ENCODE data around the gene SGMS1. TPM values are rescaled to one million over a fixed set of nuclear protein-coding genes. Genes with fewer than 3 reads are reported as not detected.
"Not testable (repeated sequence)": the region's sequence is repeated elsewhere in the genome, so short reads cannot be mapped to it uniquely, and the experiment has no call there.

Gene SGMS1
- total and polyA plus RNA-seq, 2 experiments from 2014 or later = 15.0 to 34.7 TPM

GRCh38 chr10:50503156-50503555 is 120.6 kb downstream of the SGMS1 start:
- H4K20me1 ChIP-seq (replicated peaks; ENCODE audit: insufficient read depth); H3F3A ChIP-seq (replicated peaks; ENCODE audit: low read depth); H3K4me2 ChIP-seq; H3K4me3 Mint-ChIP-seq; H3K4me3 ChIP-seq; DNase-seq (ENCODE audit: low spot score); H3K27me3 Mint-ChIP-seq (ENCODE audit: insufficient read depth, low read depth, poor library complexity); H3K27me3 ChIP-seq (ENCODE audit: insufficient read depth); H3K36me3 Mint-ChIP-seq (ENCODE audit: low read depth); H2AFZ ChIP-seq; H3K36me3 ChIP-seq (ENCODE audit: insufficient read depth); ATAC-seq; H3K9me3 Mint-ChIP-seq; H3K9me2 ChIP-seq (ENCODE audit: insufficient read depth): not testable (repeated sequence)
- Histone ChIP-seq H3K79me2 (replicated peaks; ENCODE audit: insufficient read depth) (peaks cover 31% of the 10 kb centered on the region), H3K4me1 (ENCODE audit: insufficient read depth) (peaks cover 41% of the 10 kb centered on the region), H3K27ac (ENCODE audit: low read depth) (peak overlapping the region; percentile 61; the same call in 1 of the 2 replicates)
- peaks cover 52% of the 10 kb centered on the region for H3K4me1 Mint-ChIP-seq
- peak overlapping the region; percentile 71 for H3K27ac Mint-ChIP-seq

- Histone ChIP-seq H4K20me1 (replicated peaks; ENCODE audit: insufficient read depth) (0 out of 2 replicates have a peak, but pooled peaks cover 3% of the 10 kb centered on the region), H3K27ac (ENCODE audit: low read depth) (no peak overlapping the region)
- H3K27ac Mint-ChIP-seq = peak overlapping the region; percentile 59
- TF ChIP-seq ZNF331 (CRISPR knock-in tag; IDR thresholded peaks at IDR 0.05; ENCODE audit: low read depth) (no peak), POLR2AphosphoS5 (IDR thresholded peaks at IDR 0.05; ENCODE audit: low read depth) (no peak), EZH2 (IDR thresholded peaks at IDR 0.05; ENCODE audit: low read depth, unreplicated experiment) (no peak), NANOG (IDR thresholded peaks at IDR 0.05; ENCODE audit: borderline replicate concordance) (no peak), ZNF462 (CRISPR knock-in tag; IDR thresholded peaks at IDR 0.05) (no peak), ZNF114 (CRISPR knock-in tag; IDR thresholded peaks at IDR 0.05) (no peak), EZH2phosphoT487 (IDR thresholded peaks at IDR 0.05; ENCODE audit: unreplicated experiment) (no peak), ETS1 (IDR thresholded peaks at IDR 0.05) (no peak), JUNB (IDR thresholded peaks at IDR 0.05; ENCODE audit: unreplicated experiment) (no peak), STAT1 (IDR thresholded peaks at IDR 0.05; ENCODE audit: unreplicated experiment) (no peak), REST (IDR thresholded peaks at IDR 0.05; ENCODE audit: unreplicated experiment) (no peak)
Measured at GRCh38 chr10:50501924-50502452, 121.8 kb downstream of the SGMS1 start.

More at GRCh38 chr10:50501924-50502452, 121.8 kb downstream of the SGMS1 start:
- no peaks in the 10 kb centered on the region for H3F3A ChIP-seq (replicated peaks; ENCODE audit: low read depth)
- H3K27me3 ChIP-seq (ENCODE audit: insufficient read depth) = no peaks in the 10 kb centered on the region
- Mint-ChIP-seq H3K4me1 (peaks cover 42% of the 10 kb centered on the region), H3K36me3 (ENCODE audit: low read depth) (peaks cover 3% of the 10 kb centered on the region; the same call in 1 of the 3 replicates), H3K4me3 (no peak overlapping the region), H3K9me3 (no peaks in the 10 kb centered on the region; the same call in 2 of the 3 replicates), H3K27me3 (ENCODE audit: insufficient read depth, low read depth, poor library complexity) (no peaks in the 10 kb centered on the region)
- H2AFZ ChIP-seq = no peak overlapping the region
- no peak overlapping the region for H3K4me3 ChIP-seq
- ATAC-seq = peak; percentile 83
- H3K36me3 ChIP-seq (ENCODE audit: insufficient read depth) = no peaks in the 10 kb centered on the region
- H3K79me2 ChIP-seq (replicated peaks; ENCODE audit: insufficient read depth) = peaks cover 21% of the 10 kb centered on the region
- H3K9me2 ChIP-seq (ENCODE audit: insufficient read depth) = no peaks in the 10 kb centered on the region
- DNase-seq (ENCODE audit: low spot score) = peak; percentile 33
- no peak overlapping the region for H3K4me2 ChIP-seq
- peaks cover 29% of the 10 kb centered on the region for H3K4me1 ChIP-seq (ENCODE audit: insufficient read depth)
